HCEC 1CT (cell line): ENCODE results near the gene CACNG5.

Experiments
- DNase-seq: peaks from one replicate; pipeline ENCODE4 v3.0.0-alpha.2; 2017

Gene CACNG5

GRCh38 chr17:66906321-66907278 lies 71.7 kb downstream of the CACNG5 start:
- DNase-seq: peak; percentile 74

GRCh38 chr17:66909804-66910373 lies 75.0 kb downstream of the CACNG5 start:
- DNase-seq: no peak

- DNase-seq: no peak
These were observed 75.9 kb downstream of the CACNG5 start for GRCh38 chr17:66910651-66911285.

DNA sequence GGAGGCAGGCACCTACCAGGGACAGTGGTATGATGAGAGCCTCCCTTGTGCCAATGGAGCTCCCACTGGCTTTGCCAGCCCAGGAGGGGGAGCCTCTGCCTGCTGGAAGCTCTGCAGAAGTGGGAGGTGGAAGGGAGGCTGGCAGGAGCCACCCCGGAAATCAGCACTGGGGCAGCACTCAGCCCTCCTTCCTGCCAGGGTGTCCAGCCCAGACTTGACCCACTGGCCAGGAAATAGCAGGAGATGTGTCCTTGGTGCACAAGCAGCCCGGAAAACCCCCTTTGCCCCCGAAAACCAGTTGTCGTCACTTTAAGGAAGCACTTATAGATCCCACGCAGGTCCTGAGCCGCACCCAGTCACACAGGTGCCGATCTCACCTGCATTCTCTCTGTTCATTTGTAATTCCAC lies 80.3 kb downstream of the CACNG5 start:
- DNase-seq: no peak

DNA sequence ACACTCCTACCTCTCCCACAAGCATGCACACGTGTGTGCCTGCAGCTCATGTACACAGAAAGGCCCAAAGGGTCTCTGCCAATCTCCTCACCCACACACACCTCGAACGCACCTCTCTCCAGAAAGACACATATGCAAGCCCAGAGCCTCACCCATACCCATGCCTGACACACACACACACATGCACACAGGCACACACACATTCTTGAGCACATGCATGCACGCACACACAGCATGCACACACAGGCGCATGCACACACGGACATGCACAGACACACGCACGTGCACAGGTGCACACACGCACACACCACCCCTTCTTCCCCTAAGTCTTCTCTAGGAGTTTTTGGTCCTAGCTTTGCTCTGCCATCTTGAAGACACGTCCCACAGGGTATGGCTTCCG lies 80.9 kb downstream of the CACNG5 start:
- no peak for DNase-seq

DNA sequence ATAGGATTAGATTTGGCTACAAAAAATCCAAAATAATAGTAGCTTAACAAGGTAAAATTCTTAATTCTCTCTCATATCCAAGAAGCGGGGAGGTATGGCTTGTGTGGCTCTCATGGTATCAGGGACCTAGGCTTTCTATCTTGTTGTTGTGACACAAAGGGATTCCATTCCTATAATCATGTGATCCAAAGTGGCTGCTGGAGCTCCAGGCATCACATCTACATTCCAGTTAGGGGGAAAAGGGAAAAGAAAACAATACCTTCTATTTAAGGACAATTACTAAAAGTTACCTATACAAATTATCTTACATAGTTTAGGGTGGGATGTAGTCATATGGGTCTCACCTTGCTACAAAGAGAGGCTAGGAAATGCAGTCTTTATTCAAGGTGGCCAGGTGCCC lies 82.0 kb downstream of the CACNG5 start:
- DNase-seq: no peak

DNA sequence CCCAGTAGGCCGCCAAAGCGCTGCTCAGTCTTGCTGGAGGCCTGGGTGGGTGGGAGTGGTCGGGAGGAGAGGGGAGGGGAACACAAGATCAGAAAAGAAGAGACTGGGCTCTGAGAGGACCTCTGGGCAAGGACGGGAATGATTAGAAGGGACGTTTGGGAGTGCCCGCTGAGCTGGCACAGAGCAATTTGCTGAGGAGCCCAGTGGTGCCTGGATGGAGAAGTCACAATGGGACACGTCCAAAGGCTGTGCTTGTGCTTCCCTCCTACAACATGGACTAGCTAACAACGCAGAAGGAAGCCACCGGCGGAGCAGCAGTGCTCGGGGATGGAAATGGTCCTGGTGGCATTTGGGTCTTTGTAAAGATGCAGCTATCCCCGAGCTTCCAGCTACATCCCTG lies 84.0 kb downstream of the CACNG5 start:
- DNase-seq: no peak

- no peak for DNase-seq
These were observed 85.5 kb downstream of the CACNG5 start for GRCh38 chr17:66920435-66920834.

DNA sequence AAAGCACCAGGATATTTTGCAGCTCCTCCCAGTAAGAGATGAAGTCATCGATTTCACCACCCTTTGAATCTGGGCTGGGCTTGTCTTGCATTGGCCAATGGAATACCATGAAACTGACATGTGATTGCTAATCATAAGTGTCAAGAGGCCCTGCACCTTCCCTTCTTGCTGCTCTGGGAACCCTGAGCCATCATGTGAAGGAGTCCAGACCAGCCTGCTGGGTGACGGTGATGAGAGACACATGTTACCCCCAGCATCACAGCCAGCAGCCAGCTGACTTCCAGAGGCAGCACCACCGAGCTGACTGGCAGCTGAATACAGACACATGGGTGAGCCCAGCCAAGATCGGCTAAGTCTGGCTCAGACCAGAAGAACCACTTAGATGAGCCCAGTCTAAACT lies 86.0 kb downstream of the CACNG5 start:
- DNase-seq: peak; percentile 9

- no peak for DNase-seq
These were observed 89.0 kb downstream of the CACNG5 start for GRCh38 chr17:66923886-66924285.

- no peak for DNase-seq
These were observed 91.0 kb downstream of the CACNG5 start for GRCh38 chr17:66925811-66926500.

- no peak for DNase-seq
These were observed 94.0 kb downstream of the CACNG5 start for GRCh38 chr17:66928949-66929348.

DNA sequence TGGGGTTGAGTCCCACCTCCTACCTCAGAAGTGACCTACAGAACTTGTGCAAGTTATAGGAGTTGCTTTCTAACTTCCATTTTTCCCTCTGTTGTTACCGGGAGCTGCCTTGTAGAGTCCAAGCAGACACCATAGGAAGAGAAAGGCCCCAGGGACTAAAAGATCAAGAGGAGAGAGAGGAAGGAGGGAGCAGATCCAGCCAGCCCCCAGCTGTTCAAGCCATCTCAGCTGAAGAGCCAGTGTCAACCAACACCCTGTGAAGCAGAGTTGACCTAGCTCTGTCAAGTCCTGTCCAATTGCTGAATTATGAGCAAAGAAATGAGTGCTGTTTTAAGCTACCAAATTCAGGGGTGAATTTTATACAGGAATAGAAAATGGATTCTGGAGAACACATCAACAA lies 94.7 kb downstream of the CACNG5 start:
- DNase-seq: no peak

DNA sequence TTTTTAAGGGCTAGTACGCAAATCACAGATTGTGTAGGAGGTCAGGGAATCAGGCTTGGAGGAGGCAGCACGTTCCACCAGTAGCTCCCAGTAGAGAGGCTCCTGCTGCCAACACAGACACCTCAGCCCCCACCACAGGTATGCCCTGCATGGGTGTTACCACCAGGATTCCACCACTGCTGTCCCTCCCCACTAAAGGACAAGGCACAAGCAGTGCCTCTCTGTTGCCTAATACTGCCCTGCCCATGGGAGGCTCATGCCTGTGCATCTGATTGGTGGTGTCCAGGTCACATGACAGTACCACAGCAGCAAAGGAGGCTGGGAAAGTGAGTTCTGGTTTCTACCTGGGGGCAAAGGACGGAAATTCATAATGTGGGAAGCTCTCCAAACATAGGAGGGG lies 96.0 kb downstream of the CACNG5 start:
- no peak for DNase-seq

DNA sequence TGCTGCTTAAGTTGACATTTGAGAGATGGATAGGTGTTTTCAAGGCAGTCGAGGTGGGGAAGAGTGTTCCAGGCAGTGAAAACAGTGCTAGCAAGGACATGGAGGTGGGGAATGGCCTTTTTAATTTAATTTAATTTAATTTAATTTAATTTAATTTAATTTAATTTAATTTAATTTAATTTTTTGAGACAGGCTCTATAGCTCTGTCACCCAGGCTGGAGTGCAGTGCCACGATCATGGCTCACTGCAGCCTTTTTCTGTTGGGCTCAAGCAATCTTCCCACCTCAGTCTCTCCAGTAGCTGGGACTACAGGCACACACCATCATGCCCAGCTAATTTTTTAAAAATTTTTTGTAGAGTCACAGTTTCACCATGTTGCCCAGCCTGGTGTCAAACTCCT lies 97.4 kb downstream of the CACNG5 start:
- no peak for DNase-seq

GRCh38 chr17:66934040-66934439 lies 99.1 kb downstream of the CACNG5 start:
- DNase-seq: no peak
